OCI-LY7 (cell line): ENCODE results near the gene FNBP1. TPM values are rescaled to one million over a fixed set of nuclear protein-coding genes. Genes with fewer than 3 reads are reported as not detected.

Source experiments
- BruUV-seq: library from RNA; stranded (reverse); fragments of 400-500 nt; replicated peaks from 2 replicates; lab custom pipeline; 2021; lab: Mats Ljungman, UMichigan
- CTCF ChIA-PET: fragments of 300-600 bp; sonication (Branson Sonifier 250); formaldehyde crosslinking; loops from one replicate; lab custom pipeline; 2022; ENCODE audit warnings: antibody characterized with exemption; ENCODE audit not compliant: unreplicated experiment; lab: Charles Lee
- POLR2A ChIA-PET: fragments of 300-600 bp; sonication (Branson Sonifier 250); formaldehyde crosslinking; loops from one replicate; lab custom pipeline; 2022; ENCODE audit warnings: antibody characterized with exemption; lab: Charles Lee
- DNase-seq: peaks from one replicate; pipeline ENCODE4 v3.0.0-alpha.2; 2015; ENCODE audit warnings: low spot score
- H2AFZ ChIP-seq: fragments of 200-600 bp; sonication (generic), shearing (Covaris generic); 2 replicates; pipeline ENCODE4 v1.6.1; 2014; ENCODE audit warnings: mild to moderate bottlenecking, antibody characterized with exemption, low read length, moderate library complexity
- H3K27ac ChIP-seq: fragments of 200-600 bp; sonication (generic); 2 replicates; pipeline ENCODE4 v1.5.1; 2014; ENCODE audit warnings: mixed run types, low read depth, mild to moderate bottlenecking, moderate library complexity, low read length, inconsistent platforms; ENCODE audit not compliant: poor library complexity, severe bottlenecking
- H3K36me3 ChIP-seq: fragments of 200-600 bp; sonication (generic); 2 replicates; pipeline ENCODE4 v1.6.1; 2014; ENCODE audit warnings: mild to moderate bottlenecking, antibody characterized with exemption, low read length, moderate library complexity, mixed read lengths; ENCODE audit not compliant: insufficient read depth
- H3K4me1 ChIP-seq: fragments of 200-600 bp; sonication (generic); 2 replicates; pipeline ENCODE4 v1.5.1; 2014; ENCODE audit warnings: mild to moderate bottlenecking, low read length; ENCODE audit not compliant: insufficient read depth, poor library complexity, severe bottlenecking
- H3K4me2 ChIP-seq: fragments of 200-600 bp; sonication (generic); 2 replicates; pipeline ENCODE4 v1.6.1; 2014; ENCODE audit warnings: mild to moderate bottlenecking, low read length
- H3K4me3 ChIP-seq: fragments of 200-600 bp; sonication (generic); 2 replicates; pipeline ENCODE4 v1.5.1; 2014; ENCODE audit warnings: mild to moderate bottlenecking, low read depth, low read length; ENCODE audit not compliant: poor library complexity, severe bottlenecking
- H3K79me2 ChIP-seq: fragments of 200-600 bp; sonication (generic); 2 replicates; pipeline ENCODE4 v1.6.1; 2016; ENCODE audit warnings: low read depth, mild to moderate bottlenecking, low read length, moderate library complexity, mixed read lengths; ENCODE audit not compliant: insufficient read depth
- H3K9me2 ChIP-seq: fragments of 200-600 bp; sonication (generic); 2 replicates; pipeline ENCODE4 v1.6.1; 2016; ENCODE audit warnings: mild to moderate bottlenecking, low read length, mixed read lengths; ENCODE audit not compliant: insufficient read depth
- H3K9me3 ChIP-seq: fragments of 200-600 bp; sonication (generic); 2 replicates; pipeline ENCODE4 v1.6.1; 2014; ENCODE audit warnings: mild to moderate bottlenecking, mixed run types, low read length, mixed read lengths
- H4K20me1 ChIP-seq: fragments of 200-600 bp; sonication (generic); 2 replicates; pipeline ENCODE4 v1.6.1; 2014; ENCODE audit warnings: mild to moderate bottlenecking, antibody characterized with exemption, low read length, moderate library complexity, mixed read lengths; ENCODE audit not compliant: insufficient read depth
- EZH2phosphoT487 ChIP-seq: fragments of 200-600 bp; sonication (generic); IDR thresholded peaks from 2 replicates; pipeline ENCODE4 v1.6.1; 2018; ENCODE audit warnings: low read depth, borderline replicate concordance, mild to moderate bottlenecking, mixed run types, antibody characterized with exemption, low read length, moderate library complexity, mixed read lengths
- intact Hi-C: fragments of 100-400 bp; cut with micrococcal nuclease; formaldehyde crosslinking; loops from one replicate; pipeline ENCODE4 v1.10.0; 2022; ENCODE audit not compliant: unreplicated experiment
- total RNA-seq, 2 experiments: library from RNA; depleted of rRNA in 1 of 2; stranded (reverse); fragments of >200 nt in 1 of 2; shearing (Covaris generic) in 1 of 2; gene quantifications; 2 replicates each; pipeline ENCODE4 v1.2.3, GENCODE V29; 2014 to 2022
- TF ChIP-seq, protein P1 (sequence below): fragments of 200-600 bp; sonication (generic); conservative IDR thresholded peaks from 2 replicates; pipeline ENCODE4 v1.5.1; 2014; ENCODE audit warnings: mild to moderate bottlenecking, antibody characterized with exemption, low read length, moderate library complexity, mixed read lengths

FNBP1 gene
- total RNA-seq, 2 experiments from 2014 or later: 93.3 to 164 TPM

DNA sequence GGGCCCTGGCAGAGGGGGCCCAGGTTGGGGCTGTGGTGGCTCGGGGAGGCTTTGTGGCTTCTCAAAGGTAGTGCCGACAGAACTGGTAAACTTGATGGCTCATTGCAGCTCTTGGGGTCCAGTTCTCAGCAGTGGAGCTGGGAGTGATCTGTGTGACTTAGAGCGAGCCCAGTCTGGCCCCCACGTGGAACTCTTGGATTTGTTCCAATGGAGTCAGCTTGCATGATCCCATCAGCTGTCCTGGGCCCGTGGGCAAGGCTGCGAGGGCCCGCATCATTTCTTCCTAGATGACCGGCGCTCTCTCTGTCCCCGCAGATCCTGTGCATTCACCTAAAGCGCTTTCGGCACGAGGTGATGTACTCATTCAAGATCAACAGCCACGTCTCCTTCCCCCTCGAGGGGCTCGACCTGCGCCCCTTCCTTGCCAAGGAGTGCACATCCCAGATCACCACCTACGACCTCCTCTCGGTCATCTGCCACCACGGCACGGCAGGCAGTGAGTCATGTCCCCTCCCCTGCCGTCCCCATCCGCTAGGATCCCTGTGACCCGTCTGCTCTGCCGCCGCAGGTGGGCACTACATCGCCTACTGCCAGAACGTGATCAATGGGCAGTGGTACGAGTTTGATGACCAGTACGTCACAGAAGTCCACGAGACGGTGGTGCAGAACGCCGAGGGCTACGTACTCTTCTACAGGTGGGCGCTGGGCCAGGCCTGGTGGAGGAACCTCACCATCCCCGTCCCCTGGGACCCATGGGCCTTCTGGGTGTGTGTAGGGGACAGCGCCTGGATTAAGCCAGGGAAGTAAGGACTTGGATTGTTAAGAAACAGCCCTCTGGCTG lies 168.5 kb downstream of the FNBP1 start:
- DNase-seq: no peak
- Histone ChIP-seq H3K4me1 (no peaks in the 10 kb centered on the region), H3K36me3 (peaks cover 13% of the 10 kb centered on the region; the same call in 1 of the 2 replicates), H3K79me2 (no peaks in the 10 kb centered on the region), H3K27ac (no peak overlapping the region), H3K4me2 (no peak overlapping the region), H4K20me1 (no peaks in the 10 kb centered on the region), H3K9me3 (no peaks in the 10 kb centered on the region), H3K4me3 (no peak overlapping the region), H2AFZ (no peak overlapping the region), H3K9me2 (no peaks in the 10 kb centered on the region)
- ChIA-PET CTCF (no interaction called here), POLR2A (no interaction called here)
- TF ChIP-seq EZH2phosphoT487: no peak
- TF ChIP-seq, protein P1, sequence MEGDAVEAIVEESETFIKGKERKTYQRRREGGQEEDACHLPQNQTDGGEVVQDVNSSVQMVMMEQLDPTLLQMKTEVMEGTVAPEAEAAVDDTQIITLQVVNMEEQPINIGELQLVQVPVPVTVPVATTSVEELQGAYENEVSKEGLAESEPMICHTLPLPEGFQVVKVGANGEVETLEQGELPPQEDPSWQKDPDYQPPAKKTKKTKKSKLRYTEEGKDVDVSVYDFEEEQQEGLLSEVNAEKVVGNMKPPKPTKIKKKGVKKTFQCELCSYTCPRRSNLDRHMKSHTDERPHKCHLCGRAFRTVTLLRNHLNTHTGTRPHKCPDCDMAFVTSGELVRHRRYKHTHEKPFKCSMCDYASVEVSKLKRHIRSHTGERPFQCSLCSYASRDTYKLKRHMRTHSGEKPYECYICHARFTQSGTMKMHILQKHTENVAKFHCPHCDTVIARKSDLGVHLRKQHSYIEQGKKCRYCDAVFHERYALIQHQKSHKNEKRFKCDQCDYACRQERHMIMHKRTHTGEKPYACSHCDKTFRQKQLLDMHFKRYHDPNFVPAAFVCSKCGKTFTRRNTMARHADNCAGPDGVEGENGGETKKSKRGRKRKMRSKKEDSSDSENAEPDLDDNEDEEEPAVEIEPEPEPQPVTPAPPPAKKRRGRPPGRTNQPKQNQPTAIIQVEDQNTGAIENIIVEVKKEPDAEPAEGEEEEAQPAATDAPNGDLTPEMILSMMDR: no peak
- intact Hi-C loops: no loop called here
- BruUV-seq: no TSS peak

DNA sequence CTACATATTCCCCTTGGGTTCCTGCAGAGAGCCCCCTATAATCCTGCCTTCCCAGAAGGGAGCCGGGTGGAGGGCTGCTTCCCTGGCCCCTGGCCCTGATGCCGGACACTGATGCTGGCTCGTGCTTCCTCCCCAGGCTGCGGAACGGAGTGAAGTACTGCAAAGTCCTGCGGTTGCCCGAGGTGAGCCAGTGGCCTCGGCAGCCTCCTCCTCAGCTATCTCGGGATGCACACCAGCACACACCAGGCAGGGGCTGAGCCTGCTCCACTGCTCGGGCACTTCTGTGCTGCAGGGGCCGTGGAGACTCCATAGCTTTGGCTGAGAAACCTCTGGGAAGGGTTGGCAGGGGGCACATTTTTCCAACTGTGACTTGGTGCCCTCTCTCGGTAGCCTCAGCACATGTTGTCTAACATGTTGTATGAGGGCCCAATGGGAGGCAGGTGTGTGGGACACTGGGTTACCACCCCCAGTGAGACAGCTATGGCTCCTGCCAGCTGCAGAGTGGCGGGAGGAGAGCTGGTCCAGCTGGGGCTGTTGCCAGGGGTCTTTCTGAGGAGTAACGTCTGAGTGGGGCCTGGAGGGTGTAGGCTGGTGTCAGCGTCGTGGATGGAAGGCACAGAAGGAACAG lies 169.3 kb downstream of the FNBP1 start:
- H3K4me3 ChIP-seq: no peak overlapping the region
- POLR2A ChIA-PET: no interaction called here
- intact Hi-C loops: no loop called here
- H3K4me2 ChIP-seq: no peak overlapping the region
- H3K4me1 ChIP-seq: no peaks in the 10 kb centered on the region
- CTCF ChIA-PET: no interaction called here
- no peak overlapping the region for H2AFZ ChIP-seq
- H3K9me3 ChIP-seq: no peaks in the 10 kb centered on the region
- BruUV-seq: no TSS peak
- H4K20me1 ChIP-seq: no peaks in the 10 kb centered on the region
- H3K36me3 ChIP-seq: peaks cover 13% of the 10 kb centered on the region; the same call in 1 of the 2 replicates
- TF ChIP-seq, protein P1: no peak
- TF ChIP-seq EZH2phosphoT487: no peak
- H3K79me2 ChIP-seq: no peaks in the 10 kb centered on the region
- H3K9me2 ChIP-seq: no peaks in the 10 kb centered on the region
- no peak overlapping the region for H3K27ac ChIP-seq
- DNase-seq: no peak

DNA sequence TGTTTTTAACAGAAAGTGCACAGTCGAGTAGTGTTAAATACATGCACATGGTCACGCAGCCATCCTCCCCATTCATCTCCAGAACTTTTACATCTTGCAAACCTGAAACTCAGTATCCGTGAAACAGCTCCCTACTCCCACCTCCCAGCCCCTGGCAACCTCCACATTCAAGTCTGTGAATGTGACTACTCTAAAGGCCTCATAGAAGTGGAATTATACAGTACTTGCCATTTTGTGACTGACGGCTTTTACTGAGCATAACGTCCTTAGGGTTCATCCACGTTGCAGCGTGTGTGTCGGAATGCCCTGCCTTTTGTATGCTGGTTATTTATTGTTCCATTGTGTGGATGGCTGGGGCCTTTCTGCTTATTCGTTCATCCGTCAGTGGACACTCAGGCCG lies 171.9 kb downstream of the FNBP1 start:
- Histone ChIP-seq H4K20me1 (no peaks in the 10 kb centered on the region), H2AFZ (no peak overlapping the region), H3K27ac (no peak overlapping the region), H3K9me2 (no peaks in the 10 kb centered on the region), H3K4me2 (no peak overlapping the region), H3K9me3 (no peaks in the 10 kb centered on the region), H3K4me3 (no peak overlapping the region), H3K4me1 (no peaks in the 10 kb centered on the region), H3K36me3 (peaks cover 12% of the 10 kb centered on the region; the same call in 1 of the 2 replicates), H3K79me2 (no peaks in the 10 kb centered on the region)
- ChIA-PET CTCF (no interaction called here), POLR2A (no interaction called here)
- TF ChIP-seq, protein P1: no peak
- TF ChIP-seq EZH2phosphoT487: no peak
- no TSS peak for BruUV-seq
- intact Hi-C loops: no loop called here
- no peak for DNase-seq
